HL-60 (cell line): ENCODE measurements around the gene THEM5.

Source experiments
- CTCF ChIP-seq: IDR thresholded peaks from one replicate; pipeline ENCODE4 v1.5.1; 2011; ENCODE audit warnings: low read length, control low read depth, inconsistent platforms; ENCODE audit not compliant: insufficient read depth
- GABPA ChIP-seq: IDR thresholded peaks from 2 replicates; pipeline ENCODE4 v1.6.1; 2012; ENCODE audit warnings: low read depth
- POLR2AphosphoS5 ChIP-seq: IDR thresholded peaks from 2 replicates; pipeline ENCODE4 v1.6.1; 2012; ENCODE audit warnings: low read depth
- REST ChIP-seq: IDR thresholded peaks from 2 replicates; pipeline ENCODE4 v1.6.1; 2012; ENCODE audit warnings: low read depth; ENCODE audit not compliant: insufficient replicate concordance
- SPI1 ChIP-seq: IDR thresholded peaks from 2 replicates; pipeline ENCODE4 v1.6.1; 2012; ENCODE audit warnings: low read depth, mild to moderate bottlenecking, borderline replicate concordance

GRCh38 chr1:151897991-151898431, 44.5 kb upstream of the THEM5 start:
- TF ChIP-seq CTCF (no peak), POLR2AphosphoS5 (no peak), SPI1 (no peak), REST (no peak), GABPA (no peak)
